ENCODE results near the gene DLGAP5. TPM values are rescaled to one million over a fixed set of nuclear protein-coding genes. Genes with fewer than 3 reads are reported as not detected.

Gene DLGAP5
- total RNA-seq, 1 experiment from 2014 or later, result 72.8 TPM

GRCh38 chr14:55190906-55191202 is 531 bp downstream of the DLGAP5 start:
- Histone ChIP-seq H4K20me1 (ENCODE audit: insufficient read depth) (no peaks in the 10 kb centered on the region), H2AFZ (ENCODE audit: low read depth, low read length, poor library complexity, severe bottlenecking) (peak overlapping the region; percentile 62), H3K27me3 (ENCODE audit: insufficient read depth, low read length) (no peaks in the 10 kb centered on the region), H3K9ac (ENCODE audit: low read length) (peak overlapping the region; percentile 92), H3K9me3 (ENCODE audit: control insufficient read depth in 1 of 2, insufficient read depth in 1 of 2, low read depth in 1 of 2, low read length in 2 of 2) (no peaks in the 10 kb centered on the region), H3K4me3 (replicated peaks in 1 of 2; ENCODE audit: low read depth in 1 of 2, low read length in 2 of 2) (peak overlapping the region; percentile 97), H3K36me3 (ENCODE audit: control insufficient read depth in 1 of 2, insufficient read depth in 2 of 2, low read length in 2 of 2) (peaks cover 5 to 11% of the 10 kb centered on the region in 2 experiments; a peak in 1 of 4 replicates), H3K79me2 (ENCODE audit: insufficient read depth, low read length) (peaks cover 47% of the 10 kb centered on the region), H3K4me2 (ENCODE audit: low read length) (peak overlapping the region; percentile 81), H3K9me2 (ENCODE audit: insufficient read depth) (no peaks in the 10 kb centered on the region), H3K27ac (ENCODE audit: low read depth, low read length) (peak overlapping the region; percentile 60), H3K4me1 (ENCODE audit: control insufficient read depth in 1 of 2, insufficient read depth in 2 of 2, low read length in 2 of 2) (peaks cover 8 to 20% of the 10 kb centered on the region in 2 experiments)
- intact Hi-C loops (cut with micrococcal nuclease), result no loop called here
- ChIA-PET RAD21 (ENCODE audit: low non-redundant PET in 1 of 2, low total read pairs in 2 of 2, uncharacterized antibody in 2 of 2, unreplicated experiment in 2 of 2) (interaction anchor here in 1 of 2 experiments (0.7 kb wide), 1 partner anchor 113 kb away, joined by 5 read pairs; no protein-coding TSS in a partner anchor), CTCF (no interaction called here), POLR2A (interaction anchor here (1.1 to 1.4 kb wide), 2 partner anchors 83 to 139 kb away, joined by 3 read pairs; partner anchors contain the start of gene MAPK1IP1L)
- ATAC-seq (no peak), DNase-seq (ENCODE audit: low read depth, low spot score) (no peak)
- BruUV-seq (replicated peaks), result no TSS peak
- TF ChIP-seq ATF3 (IDR thresholded peaks at IDR 0.05) (no peak), EZH2 (IDR thresholded peaks at IDR 0.05) (no peak), RAD21 (IDR thresholded peaks at IDR 0.05; ENCODE audit: low read depth) (no peak)

- TF ChIP-seq REST (IDR thresholded peaks at IDR 0.05; ENCODE audit: low read depth), result no peak
- no peak for TF ChIP-seq ZBTB33 (IDR thresholded peaks at IDR 0.05; ENCODE audit: extremely low read depth, insufficient replicate concordance, low read length)
- no peak for TF ChIP-seq YY1 (IDR thresholded peaks at IDR 0.05; ENCODE audit: extremely low read depth, insufficient replicate concordance, low read depth, low read length)
- TF ChIP-seq SP1 (IDR thresholded peaks at IDR 0.05; ENCODE audit: low read depth), result no peak
- TF ChIP-seq ZFX (IDR thresholded peaks at IDR 0.05), result no peak
- no peak for TF ChIP-seq FOSL1 (IDR thresholded peaks at IDR 0.05; ENCODE audit: low read depth)
- no peak for TF ChIP-seq EZH2 (IDR thresholded peaks at IDR 0.05)
- Histone ChIP-seq H3K79me2 (ENCODE audit: insufficient read depth, low read length) (peaks cover 59% of the 10 kb centered on the region), H3K9me2 (ENCODE audit: insufficient read depth) (no peaks in the 10 kb centered on the region), H3K27ac (ENCODE audit: low read depth, low read length) (no peak overlapping the region), H3K36me3 (ENCODE audit: control insufficient read depth in 1 of 2, insufficient read depth in 2 of 2, low read length in 2 of 2) (peaks cover 5 to 11% of the 10 kb centered on the region in 2 experiments; a peak in 1 of 4 replicates), H3K9ac (ENCODE audit: low read length) (no peak overlapping the region), H3K4me3 (replicated peaks in 1 of 2; ENCODE audit: low read depth in 1 of 2, low read length in 2 of 2) (no peak overlapping the region), H4K20me1 (ENCODE audit: insufficient read depth) (no peaks in the 10 kb centered on the region), H3K27me3 (ENCODE audit: insufficient read depth, low read length) (no peaks in the 10 kb centered on the region), H3K4me2 (ENCODE audit: low read length) (no peak overlapping the region), H3K9me3 (ENCODE audit: control insufficient read depth in 1 of 2, insufficient read depth in 1 of 2, low read depth in 1 of 2, low read length in 2 of 2) (no peaks in the 10 kb centered on the region), H2AFZ (ENCODE audit: low read depth, low read length, poor library complexity, severe bottlenecking) (no peak overlapping the region), H3K4me1 (ENCODE audit: control insufficient read depth in 1 of 2, insufficient read depth in 2 of 2, low read length in 2 of 2) (peaks cover 8 to 20% of the 10 kb centered on the region in 2 experiments)
- no TSS peak for BruUV-seq (replicated peaks)
- ChIA-PET CTCF (no interaction called here), RAD21 (ENCODE audit: low non-redundant PET in 1 of 2, low total read pairs in 2 of 2, uncharacterized antibody in 2 of 2, unreplicated experiment in 2 of 2) (no interaction called here), POLR2A (no interaction called here)
- ATAC-seq (no peak), DNase-seq (ENCODE audit: low read depth, low spot score) (no peak)
- intact Hi-C loops (cut with micrococcal nuclease), result no loop called here
Measured at GRCh38 chr14:55188686-55189295, 2.6 kb downstream of the DLGAP5 start.
